DMS53 (cell line): Measurements from ENCODE around the gene TTLL11.

Experiments
- DNase-seq: peaks from one replicate; lab custom pipeline; 2025; lab: John Stamatoyannopoulos, UW

The TTLL11 gene

GRCh38 chr9:121772600-121773285 lies 320.4 kb downstream of the TTLL11 start:
- DNase-seq = no peak
